SK-N-MC (cell line): Measurements from ENCODE around the gene DNAH14.
"Not testable (repeated sequence)": the region's sequence is repeated elsewhere in the genome, so short reads cannot be mapped to it uniquely, and the experiment has no call there.

Experiments used
- EZH2 ChIP-seq: fragments of 200-600 bp; sonication (generic); IDR thresholded peaks from one replicate; pipeline ENCODE4 v1.6.1; 2017; ENCODE audit warnings: antibody characterized with exemption
- FOXP2 ChIP-seq: optimal IDR thresholded peaks from 2 replicates; pipeline ENCODE3; 2011; ENCODE audit warnings: mild to moderate bottlenecking, moderate library complexity; ENCODE audit not compliant: insufficient read depth; ENCODE audit errors: extremely low read length, control extremely low read depth
- POLR2AphosphoS5 ChIP-seq: IDR thresholded peaks from 2 replicates; pipeline ENCODE4 v1.6.1; 2012; ENCODE audit warnings: mild to moderate bottlenecking, low read depth, low read length, borderline replicate concordance

DNA sequence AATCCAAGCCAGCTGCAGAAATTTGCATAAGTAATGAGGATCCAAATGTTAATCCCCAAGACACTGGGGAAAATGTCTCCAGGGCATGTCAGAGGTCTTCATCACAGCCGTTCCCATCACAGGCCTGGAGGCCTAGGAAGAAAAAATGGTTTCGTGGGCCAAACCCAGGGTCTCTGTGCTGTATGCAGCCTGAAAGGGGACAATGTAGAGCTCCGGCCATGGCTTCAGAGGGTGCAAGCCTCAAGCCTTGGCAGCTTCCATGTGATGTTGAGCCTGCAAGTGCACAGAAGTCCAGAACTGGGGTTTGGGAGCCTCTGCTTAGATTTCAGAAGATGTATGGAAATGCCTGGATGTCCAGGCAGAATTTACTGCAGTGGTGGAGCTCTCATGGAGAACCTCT, 247.9 kb downstream of the DNAH14 start:
- TF ChIP-seq EZH2, POLR2AphosphoS5, FOXP2: not testable (repeated sequence)
